PC-3 (cell line): ENCODE measurements around the gene EDEM3.

Experiments
- EZH2 ChIP-seq: fragments of 300-600 bp; sonication (generic); IDR thresholded peaks from one replicate; pipeline ENCODE4 v1.6.1; 2017; ENCODE audit warnings: antibody characterized with exemption, mild to moderate bottlenecking, low read length; ENCODE audit not compliant: unreplicated experiment
- TF ChIP-seq, protein P1 (sequence below): fragments of 300-600 bp; sonication (generic); conservative IDR thresholded peaks from 2 replicates; pipeline ENCODE4 v1.5.1; 2017; ENCODE audit warnings: antibody characterized with exemption, low read depth, mild to moderate bottlenecking, low read length

DNA sequence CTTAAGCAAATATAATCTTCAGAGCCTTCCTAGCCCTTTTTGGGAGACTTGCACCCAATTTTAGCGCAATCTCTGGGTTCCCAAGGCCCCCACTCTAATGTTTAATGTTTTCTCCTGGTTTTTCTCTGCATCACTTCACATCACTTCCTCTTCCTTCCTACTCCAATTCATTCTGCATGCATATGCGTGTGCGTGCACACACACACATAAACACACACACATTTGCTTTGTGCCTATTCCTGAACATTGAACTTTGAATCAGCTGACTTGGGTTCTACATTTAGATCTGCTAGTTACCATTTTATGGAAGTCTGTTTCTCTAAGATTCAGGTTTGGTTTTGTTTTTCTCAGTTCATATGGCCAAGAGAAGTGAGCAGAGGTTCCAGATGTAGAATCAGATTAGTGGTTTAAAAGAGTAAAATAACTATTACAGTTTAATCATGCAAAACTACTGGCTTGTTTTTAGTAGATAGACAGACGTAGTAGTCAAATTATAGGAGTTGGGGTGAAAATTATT is 7.4 kb upstream of the EDEM3 start:
- TF ChIP-seq, protein P1, sequence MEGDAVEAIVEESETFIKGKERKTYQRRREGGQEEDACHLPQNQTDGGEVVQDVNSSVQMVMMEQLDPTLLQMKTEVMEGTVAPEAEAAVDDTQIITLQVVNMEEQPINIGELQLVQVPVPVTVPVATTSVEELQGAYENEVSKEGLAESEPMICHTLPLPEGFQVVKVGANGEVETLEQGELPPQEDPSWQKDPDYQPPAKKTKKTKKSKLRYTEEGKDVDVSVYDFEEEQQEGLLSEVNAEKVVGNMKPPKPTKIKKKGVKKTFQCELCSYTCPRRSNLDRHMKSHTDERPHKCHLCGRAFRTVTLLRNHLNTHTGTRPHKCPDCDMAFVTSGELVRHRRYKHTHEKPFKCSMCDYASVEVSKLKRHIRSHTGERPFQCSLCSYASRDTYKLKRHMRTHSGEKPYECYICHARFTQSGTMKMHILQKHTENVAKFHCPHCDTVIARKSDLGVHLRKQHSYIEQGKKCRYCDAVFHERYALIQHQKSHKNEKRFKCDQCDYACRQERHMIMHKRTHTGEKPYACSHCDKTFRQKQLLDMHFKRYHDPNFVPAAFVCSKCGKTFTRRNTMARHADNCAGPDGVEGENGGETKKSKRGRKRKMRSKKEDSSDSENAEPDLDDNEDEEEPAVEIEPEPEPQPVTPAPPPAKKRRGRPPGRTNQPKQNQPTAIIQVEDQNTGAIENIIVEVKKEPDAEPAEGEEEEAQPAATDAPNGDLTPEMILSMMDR: no peak
- TF ChIP-seq EZH2: no peak
